GM12878 (cell line): ENCODE measurements around the gene ABCF1. TPM values are rescaled to one million over a fixed set of nuclear protein-coding genes. Genes with fewer than 3 reads are reported as not detected.
A peak's percentile ranks its signal among the peaks of the same experiment; 100 is the strongest.

Experiments
- ATAC-seq: fragments of 200-7000 bp; cut with Tn5 transposase; 3 replicates; pipeline ENCODE4 v1.9.1; 2020; ENCODE audit warnings: mild to moderate bottlenecking, moderate library complexity
- BruUV-seq: library from RNA; stranded (reverse); fragments of 400-500 nt; replicated peaks from 2 replicates; lab custom pipeline; 2021; lab: Mats Ljungman, UMichigan
- CTCF ChIA-PET: fragments of 300-600 bp; sonication (Branson Sonifier 250); formaldehyde crosslinking; extraction: SDS; loops from one replicate; lab custom pipeline; 2021; ENCODE audit warnings: inconsistent platforms; lab: Yijun Ruan, JAX
- POLR2A ChIA-PET: fragments of 350-600 bp; formaldehyde crosslinking; extraction: SDS; loops from one replicate; lab custom pipeline; 2021; ENCODE audit warnings: inconsistent platforms; lab: Charles Lee
- RAD21 ChIA-PET: fragments of 300-600 bp; sonication (Branson Sonifier 250); formaldehyde crosslinking; loops from one replicate; lab custom pipeline; 2023; ENCODE audit warnings: antibody characterized with exemption; ENCODE audit not compliant: unreplicated experiment; lab: Charles Lee
- SMC1A ChIA-PET: fragments of 300-600 bp; sonication (Branson Sonifier 250); formaldehyde crosslinking; loops from one replicate; lab custom pipeline; 2023; ENCODE audit not compliant: unreplicated experiment, uncharacterized antibody; lab: Charles Lee
- DNase-seq: peaks from one replicate; pipeline ENCODE4 v3.0.0-alpha.2; 2011; ENCODE audit warnings: low read depth, low spot score
- FAIRE-seq: peaks from 3 replicates; lab custom pipeline; 2011; peaks lifted over from hg19 to GRCh38; lab: Jason Lieb, UNC
- H2AFZ ChIP-seq: 2 replicates; pipeline ENCODE4 v1.6.0; 2011; ENCODE audit warnings: low read depth, low read length, control low read depth; ENCODE audit not compliant: control insufficient read depth
- H3K27ac ChIP-seq: 2 replicates; pipeline ENCODE4 v1.5.1; 2011; ENCODE audit warnings: control low read depth; ENCODE audit not compliant: control insufficient read depth, insufficient read depth
- H3K27me3 ChIP-seq, 2 experiments: replicated peaks in 1 of 2; 2 replicates each; pipeline versions ENCODE4 v1.6.0 to v1.6.1; 2011; ENCODE audit warnings: low read length in 1 of 2; ENCODE audit not compliant: control insufficient read depth in 2 of 2, insufficient read depth in 2 of 2
- H3K36me3 ChIP-seq, 2 experiments: 2 replicates each; pipeline ENCODE4 v1.5.1; 2011; ENCODE audit warnings: low read length in 1 of 2; ENCODE audit not compliant: control insufficient read depth in 2 of 2, insufficient read depth in 2 of 2
- H3K4me1 ChIP-seq: 2 replicates; pipeline ENCODE4 v1.6.1; 2011; ENCODE audit warnings: mild to moderate bottlenecking, low read length, moderate library complexity, mixed read lengths; ENCODE audit not compliant: control insufficient read depth, insufficient read depth
- H3K4me2 ChIP-seq: 2 replicates; pipeline ENCODE4 v1.6.0; 2011; ENCODE audit warnings: control low read depth; ENCODE audit not compliant: control insufficient read depth, insufficient read depth
- H3K4me3 ChIP-seq: fragments of 200-600 bp; sonication (generic); 2 replicates; pipeline ENCODE4 v1.5.1; 2016
- H3K79me2 ChIP-seq: 2 replicates; pipeline ENCODE4 v1.6.0; 2011; ENCODE audit warnings: low read length; ENCODE audit not compliant: control insufficient read depth, insufficient read depth
- H3K9ac ChIP-seq: 2 replicates; pipeline ENCODE4 v1.8.0; 2011; ENCODE audit warnings: low read length, control low read depth, mixed read lengths; ENCODE audit not compliant: control insufficient read depth, insufficient read depth
- H3K9me3 ChIP-seq: replicated peaks from 3 replicates; pipeline ENCODE4 v1.5.1; 2011; ENCODE audit warnings: mild to moderate bottlenecking, low read length; ENCODE audit not compliant: control insufficient read depth, insufficient read depth
- H4K20me1 ChIP-seq: 2 replicates; pipeline ENCODE4 v1.6.0; 2011; ENCODE audit not compliant: control insufficient read depth, insufficient read depth
- CREB1 ChIP-seq: IDR thresholded peaks from 2 replicates; pipeline ENCODE4 v1.6.1; 2012; ENCODE audit warnings: low read depth, mild to moderate bottlenecking, inconsistent platforms
- CREM ChIP-seq: IDR thresholded peaks from 2 replicates; pipeline ENCODE4 v1.6.1; 2014; ENCODE audit warnings: antibody characterized with exemption, low read depth
- EP300 ChIP-seq, 2 experiments: fragments of 150-350 bp in 1 of 2; IDR thresholded peaks; 2 replicates each; pipeline ENCODE4 v1.6.1; 2011 to 2012; ENCODE audit warnings: low read depth in 2 of 2, low read length in 2 of 2, borderline replicate concordance in 1 of 2, improper control_type of control experiment in 1 of 2, inconsistent platforms in 1 of 2; ENCODE audit not compliant: control insufficient read depth in 1 of 2
- HDAC2 ChIP-seq: fragments of 200-600 bp; sonication (generic); IDR thresholded peaks from 2 replicates; pipeline ENCODE4 v1.6.1; 2017
- HDGF ChIP-seq: fragments of 450-650 bp; IDR thresholded peaks from 2 replicates; pipeline ENCODE4 v1.6.1; 2016; ENCODE audit warnings: antibody characterized with exemption
- JUNB ChIP-seq: IDR thresholded peaks from 2 replicates; pipeline ENCODE4 v1.6.1; 2016; ENCODE audit warnings: antibody characterized with exemption, mild to moderate bottlenecking
- MYC ChIP-seq: IDR thresholded peaks from 2 replicates; pipeline ENCODE4 v1.6.1; 2011; ENCODE audit warnings: mild to moderate bottlenecking, low read length, moderate library complexity, inconsistent platforms; ENCODE audit not compliant: insufficient read depth, insufficient replicate concordance, insufficient read length, severe bottlenecking
- NFXL1 ChIP-seq: fragments of 450-650 bp; IDR thresholded peaks from 2 replicates; pipeline ENCODE4 v1.6.1; 2017; ENCODE audit warnings: antibody characterized with exemption, mild to moderate bottlenecking, borderline replicate concordance
- NR2C2 ChIP-seq: IDR thresholded peaks from 2 replicates; pipeline ENCODE4 v1.6.1; 2011; ENCODE audit warnings: borderline replicate concordance, low read depth; ENCODE audit not compliant: control insufficient read depth, insufficient read length
- PML ChIP-seq: IDR thresholded peaks from 2 replicates; pipeline ENCODE4 v1.6.1; 2012; ENCODE audit warnings: low read length, inconsistent platforms
- POLR2A ChIP-seq: IDR thresholded peaks from 2 replicates; pipeline ENCODE4 v1.6.1; 2011; ENCODE audit warnings: low read depth, mild to moderate bottlenecking, low read length
- POLR2AphosphoS2 ChIP-seq: IDR thresholded peaks from 2 replicates; pipeline ENCODE4 v1.6.1; 2011; ENCODE audit warnings: low read depth, mild to moderate bottlenecking, low read length, improper control_type of control experiment, moderate library complexity
- RAD51 ChIP-seq: fragments of 450-650 bp; IDR thresholded peaks from 2 replicates; pipeline ENCODE4 v1.6.1; 2016; ENCODE audit warnings: moderate library complexity, mild to moderate bottlenecking, inconsistent platforms
- SMAD1 ChIP-seq: fragments of 450-650 bp; IDR thresholded peaks from 2 replicates; pipeline ENCODE4 v1.6.1; 2018; ENCODE audit warnings: mild to moderate bottlenecking, low read depth; ENCODE audit not compliant: partially characterized antibody
- ZNF622 ChIP-seq: fragments of 450-650 bp; IDR thresholded peaks from 2 replicates; pipeline ENCODE4 v1.6.1; 2017; ENCODE audit warnings: mild to moderate bottlenecking, inconsistent platforms
- WGBS: methylation state at CpG from one replicate; pipeline ENCODE4 v1.1.6; 2016; ENCODE audit warnings: low lambda C conversion rate; ENCODE audit not compliant: insufficient replicate concordance, insufficient coverage; ENCODE audit errors: missing lambda C conversion rate; 5-methylcytosine and 5-hydroxymethylcytosine counted together
- in situ Hi-C: fragments of 300-500 bp; cut with MboI; formaldehyde crosslinking; loops from 9 replicates; pipeline ENCODE4 v1.14.3; 2018; ENCODE audit warnings: mixed read lengths
- intact Hi-C: fragments of 100-400 bp; cut with micrococcal nuclease; formaldehyde crosslinking; loops from one replicate; pipeline ENCODE4 v1.14.2; 2022; ENCODE audit not compliant: unreplicated experiment
- polyA plus RNA-seq, 11 experiments: library from polyadenylated mRNA; depleted of rRNA in 4 of 11; unstranded in 6 of 11; stranded (reverse) in 5 of 11; fragments of >200 nt; fragmentation: Nextera tagmentation in 4 of 11; fragmentation: Illumina TruSeq in 1 of 11; extraction: Ambion mirVana in 4 of 11; extraction: Trizol in 1 of 11; gene quantifications; 1 replicate in 1 of 11; 2 replicates in 10 of 11; pipeline versions ENCODE4 v1.2.1 to v1.2.3, GENCODE V29; 2011 to 2016; ENCODE audit warnings: inconsistent platforms in 2 of 11, missing spikeins in 2 of 11, low read depth in 1 of 11
- total RNA-seq, 4 experiments: library from RNA; depleted of rRNA in 3 of 4; stranded (reverse); fragments of >200 nt in 3 of 4; fragmentation: Illumina TruSeq in 1 of 4; extraction: Trizol in 1 of 4; gene quantifications; 2 replicates each; pipeline versions ENCODE4 v1.2.1 to v1.2.3, GENCODE V29; 2013 to 2021
- TF ChIP-seq, protein P1 (sequence below): fragments of 150-350 bp; IDR thresholded peaks from 2 replicates; pipeline ENCODE4 v1.6.1; 2016; ENCODE audit warnings: low read depth, low read length
- TF ChIP-seq, protein P2 (sequence below): IDR thresholded peaks from 2 replicates; pipeline ENCODE4 v1.6.1; 2012; ENCODE audit warnings: low read depth, low read length, improper control_type of control experiment
- TF ChIP-seq, protein P3 (sequence below): fragments of 150-350 bp; IDR thresholded peaks from 2 replicates; pipeline ENCODE4 v1.6.1; 2014; ENCODE audit warnings: mild to moderate bottlenecking, low read depth, low read length

The ABCF1 gene
- total and polyA plus RNA-seq, 10 of the 15 experiments (the other 5 are each of a cell fraction or from before 2014, with no cell fraction given): 21.3 to 79.6 (median 55.9) TPM

DNA sequence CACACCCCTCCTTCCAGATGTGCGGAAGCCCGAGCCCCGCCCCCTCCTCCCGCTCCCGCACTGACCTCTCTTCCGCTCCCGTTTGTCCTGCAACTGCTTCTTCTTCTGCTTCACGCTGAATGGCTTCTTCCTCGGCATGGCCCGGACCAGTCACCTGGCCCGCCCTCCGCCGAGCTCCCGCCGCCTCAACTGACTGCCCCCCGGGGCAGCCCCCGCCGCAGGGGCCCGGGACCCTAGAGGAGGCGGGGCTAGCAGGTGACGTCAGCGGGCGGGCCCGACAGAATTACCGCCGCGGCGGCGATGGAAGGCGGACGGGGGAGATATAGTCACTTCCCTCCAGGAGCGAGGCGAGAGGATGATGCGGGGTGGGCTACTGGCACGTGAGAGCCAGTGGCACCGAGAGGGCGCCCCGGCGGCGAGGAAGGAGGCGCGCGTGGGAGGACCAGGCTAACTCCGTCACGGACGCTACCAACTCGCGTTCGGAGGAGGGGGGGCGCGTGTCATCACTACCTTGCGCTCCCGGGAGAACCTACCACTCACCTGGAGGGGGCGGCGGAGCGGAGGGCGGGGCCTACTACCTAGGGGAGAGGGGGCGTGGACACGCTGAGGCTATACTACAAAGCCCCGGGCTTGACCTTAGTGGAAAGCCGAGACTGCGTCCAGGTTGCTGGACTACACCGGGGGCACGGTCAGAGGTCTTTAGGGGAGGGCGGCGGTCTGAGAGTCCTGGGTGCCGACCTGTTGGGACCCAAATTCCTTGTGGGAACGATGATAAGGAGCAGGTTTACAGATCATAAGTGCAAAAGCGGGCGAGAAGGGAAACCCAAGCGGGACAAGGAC lies 15.0 kb upstream of the ABCF1 start, which contains the start of gene GNL1:
Gene GNL1, minus strand, starts transcription at position 424 of the 840 bp plus-strand sequence. Its CDS starts 286 bp downstream, at position 138.
- ATAC-seq (peak; percentile 94), DNase-seq (peak; percentile 79), FAIRE-seq (no peak)
- in situ Hi-C loops (no loop called here), intact Hi-C loops (loop anchor here (2.0 to 10.0 kb wide), 4 partner anchors 15 to 231 kb away; partner anchors contain the start of genes ABCF1, MRPS18B, PPP1R10 and RPP21)
- 2% methylated on average over 66 of the region's 71 CpGs for WGBS
- Histone ChIP-seq H3K79me2 (peaks cover 27% of the 10 kb centered on the region), H3K27me3 (no peaks in the 10 kb centered on the region), H3K4me3 (peak within 1 kb of the TSS; percentile 86), H3K9ac (peak within 1 kb of the TSS; percentile 95), H4K20me1 (no peaks in the 10 kb centered on the region), H3K4me1 (peaks cover 8% of the 10 kb centered on the region; the same call in 1 of the 2 replicates), H3K36me3 (peaks cover 7 to 9% of the 10 kb centered on the region in 2 experiments; a peak in 3 of 4 replicates), H2AFZ (peak within 1 kb of the TSS; percentile 95), H3K27ac (peak within 1 kb of the TSS; percentile 93), H3K4me2 (peak within 1 kb of the TSS; percentile 92), H3K9me3 (no peaks in the 10 kb centered on the region)
- BruUV-seq: no TSS peak
- POLR2A ChIA-PET: interaction anchor here (0.6 to 3.3 kb wide), 8 partner anchors 9 to 161 kb away, joined by 4 to 25 read pairs (median 6); partner anchors contain the start of genes ABCF1, MDC1 and MRPS18B
- SMC1A ChIA-PET: interaction anchor here (1.3 to 2.8 kb wide), 3 partner anchors 11 to 59 kb away, joined by 4 to 16 read pairs (median 13); no protein-coding TSS in a partner anchor
- RAD21 ChIA-PET: interaction anchor here (1.0 to 2.5 kb wide), 7 partner anchors 11 to 161 kb away, joined by 3 to 9 read pairs (median 4); partner anchors contain the start of genes ABCF1, DHX16 and MDC1
- CTCF ChIA-PET: interaction anchor here (0.7 to 9.7 kb wide), 7 partner anchors 9 to 358 kb away, joined by 3 to 121 read pairs (median 3); partner anchors contain the start of genes ABCF1 and VARS2
- TF ChIP-seq JUNB (no peak; the same call in 1 of the 2 replicates), NR2C2 (no peak), SMAD1 (no peak), MYC (peak; percentile 70), HDAC2 (0 out of 2 replicates have a peak, but pooled peaks have one; percentile 15), HDGF (0 out of 2 replicates have a peak, but pooled peaks have one; percentile 18), RAD51 (no peak), PML (no peak; the same call in 1 of the 2 replicates), CREM (peak; percentile 96), CREB1 (peak; percentile 97), POLR2A (peak; percentile 89), NFXL1 (no peak), EP300 (IDR thresholded peaks at IDR 0.05; ENCODE audit: borderline replicate concordance in 1 of 2, control insufficient read depth in 1 of 2, low read depth in 2 of 2, low read length in 2 of 2) (no peak), POLR2AphosphoS2 (no peak), ZNF622 (no peak)
- TF ChIP-seq, protein P1, sequence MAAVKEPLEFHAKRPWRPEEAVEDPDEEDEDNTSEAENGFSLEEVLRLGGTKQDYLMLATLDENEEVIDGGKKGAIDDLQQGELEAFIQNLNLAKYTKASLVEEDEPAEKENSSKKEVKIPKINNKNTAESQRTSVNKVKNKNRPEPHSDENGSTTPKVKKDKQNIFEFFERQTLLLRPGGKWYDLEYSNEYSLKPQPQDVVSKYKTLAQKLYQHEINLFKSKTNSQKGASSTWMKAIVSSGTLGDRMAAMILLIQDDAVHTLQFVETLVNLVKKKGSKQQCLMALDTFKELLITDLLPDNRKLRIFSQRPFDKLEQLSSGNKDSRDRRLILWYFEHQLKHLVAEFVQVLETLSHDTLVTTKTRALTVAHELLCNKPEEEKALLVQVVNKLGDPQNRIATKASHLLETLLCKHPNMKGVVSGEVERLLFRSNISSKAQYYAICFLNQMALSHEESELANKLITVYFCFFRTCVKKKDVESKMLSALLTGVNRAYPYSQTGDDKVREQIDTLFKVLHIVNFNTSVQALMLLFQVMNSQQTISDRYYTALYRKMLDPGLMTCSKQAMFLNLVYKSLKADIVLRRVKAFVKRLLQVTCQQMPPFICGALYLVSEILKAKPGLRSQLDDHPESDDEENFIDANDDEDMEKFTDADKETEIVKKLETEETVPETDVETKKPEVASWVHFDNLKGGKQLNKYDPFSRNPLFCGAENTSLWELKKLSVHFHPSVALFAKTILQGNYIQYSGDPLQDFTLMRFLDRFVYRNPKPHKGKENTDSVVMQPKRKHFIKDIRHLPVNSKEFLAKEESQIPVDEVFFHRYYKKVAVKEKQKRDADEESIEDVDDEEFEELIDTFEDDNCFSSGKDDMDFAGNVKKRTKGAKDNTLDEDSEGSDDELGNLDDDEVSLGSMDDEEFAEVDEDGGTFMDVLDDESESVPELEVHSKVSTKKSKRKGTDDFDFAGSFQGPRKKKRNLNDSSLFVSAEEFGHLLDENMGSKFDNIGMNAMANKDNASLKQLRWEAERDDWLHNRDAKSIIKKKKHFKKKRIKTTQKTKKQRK: no peak
- TF ChIP-seq, protein P2, sequence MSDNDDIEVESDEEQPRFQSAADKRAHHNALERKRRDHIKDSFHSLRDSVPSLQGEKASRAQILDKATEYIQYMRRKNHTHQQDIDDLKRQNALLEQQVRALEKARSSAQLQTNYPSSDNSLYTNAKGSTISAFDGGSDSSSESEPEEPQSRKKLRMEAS: no peak; the same call in 1 of the 2 replicates
- TF ChIP-seq, protein P3, sequence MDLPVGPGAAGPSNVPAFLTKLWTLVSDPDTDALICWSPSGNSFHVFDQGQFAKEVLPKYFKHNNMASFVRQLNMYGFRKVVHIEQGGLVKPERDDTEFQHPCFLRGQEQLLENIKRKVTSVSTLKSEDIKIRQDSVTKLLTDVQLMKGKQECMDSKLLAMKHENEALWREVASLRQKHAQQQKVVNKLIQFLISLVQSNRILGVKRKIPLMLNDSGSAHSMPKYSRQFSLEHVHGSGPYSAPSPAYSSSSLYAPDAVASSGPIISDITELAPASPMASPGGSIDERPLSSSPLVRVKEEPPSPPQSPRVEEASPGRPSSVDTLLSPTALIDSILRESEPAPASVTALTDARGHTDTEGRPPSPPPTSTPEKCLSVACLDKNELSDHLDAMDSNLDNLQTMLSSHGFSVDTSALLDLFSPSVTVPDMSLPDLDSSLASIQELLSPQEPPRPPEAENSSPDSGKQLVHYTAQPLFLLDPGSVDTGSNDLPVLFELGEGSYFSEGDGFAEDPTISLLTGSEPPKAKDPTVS: no peak
